ENCODE results near the gene ESF1.

The ESF1 gene

GRCh38 chr20:13736436-13737191 lies 48.1 kb downstream of the ESF1 start:
- no peak for DNase-seq

- DNase-seq: no peak
Measured at GRCh38 chr20:13735826-13736225, 48.9 kb downstream of the ESF1 start.

- DNase-seq: no peak
Measured at GRCh38 chr20:13723011-13723410, 61.7 kb downstream of the ESF1 start.

- DNase-seq: no peak
Measured at GRCh38 chr20:13718171-13718570, 66.5 kb downstream of the ESF1 start.

- DNase-seq: no peak
Measured at GRCh38 chr20:13717631-13718044, 67.1 kb downstream of the ESF1 start.

GRCh38 chr20:13715171-13715570 lies 69.5 kb downstream of the ESF1 start:
- no peak for DNase-seq

GRCh38 chr20:13708234-13708633 lies 76.5 kb downstream of the ESF1 start:
- no peak for DNase-seq

- DNase-seq: no peak
Measured at GRCh38 chr20:13703265-13703664, 81.5 kb downstream of the ESF1 start.

- no peak for DNase-seq
Measured at GRCh38 chr20:13701486-13701885, 83.2 kb downstream of the ESF1 start.

- no peak for DNase-seq
Measured at GRCh38 chr20:13700761-13701160, 84.0 kb downstream of the ESF1 start.

GRCh38 chr20:13694420-13695150 lies 90.1 kb downstream of the ESF1 start:
- no peak for DNase-seq

- DNase-seq: no peak
Measured at GRCh38 chr20:13692802-13693736, 91.7 kb downstream of the ESF1 start.

- no peak for DNase-seq
Measured at GRCh38 chr20:13690943-13691342, 93.8 kb downstream of the ESF1 start.

- no peak for DNase-seq
Measured at GRCh38 chr20:13687815-13688214, 96.9 kb downstream of the ESF1 start.

- no peak for DNase-seq
Measured at GRCh38 chr20:13685623-13686022, 99.1 kb downstream of the ESF1 start.

- no peak for DNase-seq
Measured at GRCh38 chr20:13684566-13685222, 100.0 kb downstream of the ESF1 start.

- no peak for DNase-seq
Measured at GRCh38 chr20:13683833-13684232, 100.9 kb downstream of the ESF1 start.

GRCh38 chr20:13681248-13682125 lies 103.2 kb downstream of the ESF1 start:
- no peak for DNase-seq

- no peak for DNase-seq
Measured at GRCh38 chr20:13678944-13679343, 105.8 kb downstream of the ESF1 start.

GRCh38 chr20:13677241-13677640 lies 107.5 kb downstream of the ESF1 start:
- no peak for DNase-seq

- no peak for DNase-seq
Measured at GRCh38 chr20:13676682-13677081, 108.0 kb downstream of the ESF1 start.

- DNase-seq: no peak
Measured at GRCh38 chr20:13672690-13673089, 112.0 kb downstream of the ESF1 start.
